ENCODE measurements around the gene GPR157.

- TF ChIP-seq CTCF (IDR thresholded peaks at IDR 0.05) (no peak), POLR2A (IDR thresholded peaks at IDR 0.05) (no peak)
Measured at GRCh38 chr1:9135073-9135836, 6.4 kb upstream of the GPR157 start.

All from right lobe of liver (tissue), 4 donors.